Kidney capillary endothelial cell (primary cell): ENCODE results near the gene PHF21B.

Source experiments
- DNase-seq: peaks from one replicate; pipeline ENCODE4 v3.0.0-alpha.2; 2018; ENCODE audit warnings: low spot score

Gene PHF21B

GRCh38 chr22:44892803-44893730 lies 116.7 kb downstream of the PHF21B start:
- no peak for DNase-seq

GRCh38 chr22:44892243-44892642 lies 117.6 kb downstream of the PHF21B start:
- no peak for DNase-seq

- DNase-seq = no peak
Observed at GRCh38 chr22:44891791-44892190, 118.0 kb downstream of the PHF21B start.

DNA sequence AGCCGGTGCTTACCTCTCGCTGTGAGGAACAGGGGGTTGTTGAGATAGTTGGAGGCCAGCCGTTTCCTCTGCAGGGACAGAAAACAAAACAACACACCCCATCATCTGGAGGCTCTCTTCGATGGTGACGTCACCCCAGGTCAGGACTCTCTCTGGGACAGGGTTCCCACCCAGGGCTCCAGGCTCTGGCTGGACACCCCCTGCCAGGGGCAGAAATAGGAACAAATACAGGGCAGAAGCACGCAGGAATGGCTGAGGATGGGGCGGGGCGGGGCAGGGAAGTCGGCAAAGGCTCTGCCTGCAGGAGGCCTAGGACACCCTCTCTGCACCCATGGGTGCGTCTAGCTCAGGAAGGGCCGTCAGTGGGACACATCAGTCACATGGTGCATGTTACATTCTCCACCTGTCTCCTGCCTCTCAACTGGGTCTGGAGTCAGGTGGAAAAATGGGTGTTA lies 118.5 kb downstream of the PHF21B start:
- DNase-seq = no peak

DNA sequence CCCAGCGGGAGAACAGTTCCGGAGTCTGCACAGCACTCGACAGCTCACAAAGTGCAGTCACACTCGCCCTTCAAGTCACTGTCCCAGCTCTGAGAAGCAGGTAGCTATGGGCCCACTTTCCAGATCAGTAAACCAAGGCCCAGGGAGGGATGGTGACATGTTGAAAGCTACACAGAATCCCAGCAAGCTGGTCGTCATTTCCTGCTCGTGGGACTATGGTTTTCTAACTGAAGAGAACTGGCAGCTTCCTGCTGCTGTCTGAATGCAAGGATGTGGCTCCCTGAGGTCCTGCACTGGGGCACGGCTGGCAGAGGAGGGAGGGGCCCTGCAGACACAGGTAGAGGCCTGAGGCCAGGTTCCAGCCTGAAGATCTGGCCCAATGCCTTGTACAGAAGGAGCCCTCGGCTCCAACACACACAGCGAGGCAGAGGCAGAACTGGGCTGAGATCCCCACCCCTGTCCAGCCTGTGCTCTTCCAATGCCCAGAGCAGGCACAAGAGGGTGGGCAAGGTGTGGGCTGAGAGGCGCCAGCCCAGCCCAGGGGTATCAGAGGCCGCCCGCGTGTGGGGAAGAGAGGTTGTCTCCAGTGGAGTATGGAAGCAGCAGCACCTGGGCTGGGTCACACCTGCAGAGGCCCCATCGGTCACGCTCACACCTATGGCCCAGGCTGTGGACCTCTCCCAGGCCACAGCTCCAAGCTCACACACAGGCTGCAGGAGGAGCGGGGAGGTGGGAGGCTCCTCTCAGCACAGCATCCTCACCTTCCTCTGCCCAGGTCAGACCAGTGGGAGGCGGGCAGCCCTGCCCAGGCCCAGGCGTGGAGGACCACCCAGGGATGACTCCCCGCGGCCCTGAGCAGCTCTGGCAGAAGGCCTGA lies 119.2 kb downstream of the PHF21B start:
- DNase-seq = no peak

DNA sequence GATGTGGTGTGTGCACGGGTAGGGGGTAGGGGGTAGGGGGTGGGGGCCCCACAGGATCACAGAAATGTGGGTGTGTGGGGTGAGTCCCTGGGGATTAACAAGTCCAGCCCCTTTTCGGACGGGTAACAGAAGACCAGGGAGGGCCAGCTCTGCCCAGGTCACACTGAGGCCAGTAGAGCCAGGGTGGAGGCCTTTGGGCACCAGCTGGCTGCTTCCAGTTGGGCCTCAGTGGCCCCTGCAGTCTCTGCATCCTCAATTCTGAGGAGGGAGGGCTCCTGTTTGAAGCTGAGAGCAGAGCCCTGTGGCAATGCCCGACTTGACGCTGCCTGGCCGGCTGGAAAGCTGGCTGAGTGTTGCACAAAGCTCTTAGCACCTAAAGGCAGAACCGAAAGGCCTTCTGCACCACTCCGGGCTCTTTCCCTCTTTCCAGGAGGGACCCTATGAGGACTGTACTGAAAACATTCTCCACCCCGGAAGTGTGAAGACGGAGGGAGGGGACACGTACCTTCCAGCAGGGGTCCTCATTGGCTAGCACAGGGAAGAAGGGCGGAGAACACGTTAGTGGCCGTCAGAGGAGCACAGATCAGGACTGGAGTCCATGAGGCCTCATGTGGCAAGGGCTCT lies 120.4 kb downstream of the PHF21B start:
- DNase-seq = no peak

GRCh38 chr22:44888491-44889254 lies 121.1 kb downstream of the PHF21B start:
- no peak for DNase-seq

- no peak for DNase-seq
Observed at GRCh38 chr22:44887941-44888366, 121.9 kb downstream of the PHF21B start.

DNA sequence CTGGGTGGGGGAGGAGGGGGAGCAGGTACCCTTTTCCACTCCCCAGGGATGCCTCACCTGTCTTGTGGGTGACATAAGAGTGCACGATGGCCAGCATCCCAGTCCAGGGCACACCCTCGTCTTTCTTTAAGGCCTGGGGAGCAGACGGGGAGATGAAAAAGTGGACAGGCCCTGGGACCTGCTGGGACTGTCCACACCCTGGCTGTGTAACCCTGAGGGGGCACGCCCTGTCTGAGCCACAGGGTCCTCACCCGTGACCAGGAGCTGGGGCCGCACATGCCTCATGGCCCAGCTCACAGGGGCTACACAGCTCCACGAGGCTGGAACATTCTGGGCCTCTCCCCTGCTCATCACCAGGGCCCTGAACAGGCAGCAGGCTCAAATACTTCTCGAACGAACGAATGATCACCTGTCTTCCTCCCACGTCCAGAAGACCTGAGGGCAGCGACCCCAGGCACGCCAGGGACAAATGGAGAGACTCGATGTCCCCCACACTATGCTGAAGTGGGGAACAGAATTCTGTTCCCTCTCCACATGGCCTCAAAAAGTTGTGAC lies 123.9 kb downstream of the PHF21B start:
- DNase-seq = no peak

DNA sequence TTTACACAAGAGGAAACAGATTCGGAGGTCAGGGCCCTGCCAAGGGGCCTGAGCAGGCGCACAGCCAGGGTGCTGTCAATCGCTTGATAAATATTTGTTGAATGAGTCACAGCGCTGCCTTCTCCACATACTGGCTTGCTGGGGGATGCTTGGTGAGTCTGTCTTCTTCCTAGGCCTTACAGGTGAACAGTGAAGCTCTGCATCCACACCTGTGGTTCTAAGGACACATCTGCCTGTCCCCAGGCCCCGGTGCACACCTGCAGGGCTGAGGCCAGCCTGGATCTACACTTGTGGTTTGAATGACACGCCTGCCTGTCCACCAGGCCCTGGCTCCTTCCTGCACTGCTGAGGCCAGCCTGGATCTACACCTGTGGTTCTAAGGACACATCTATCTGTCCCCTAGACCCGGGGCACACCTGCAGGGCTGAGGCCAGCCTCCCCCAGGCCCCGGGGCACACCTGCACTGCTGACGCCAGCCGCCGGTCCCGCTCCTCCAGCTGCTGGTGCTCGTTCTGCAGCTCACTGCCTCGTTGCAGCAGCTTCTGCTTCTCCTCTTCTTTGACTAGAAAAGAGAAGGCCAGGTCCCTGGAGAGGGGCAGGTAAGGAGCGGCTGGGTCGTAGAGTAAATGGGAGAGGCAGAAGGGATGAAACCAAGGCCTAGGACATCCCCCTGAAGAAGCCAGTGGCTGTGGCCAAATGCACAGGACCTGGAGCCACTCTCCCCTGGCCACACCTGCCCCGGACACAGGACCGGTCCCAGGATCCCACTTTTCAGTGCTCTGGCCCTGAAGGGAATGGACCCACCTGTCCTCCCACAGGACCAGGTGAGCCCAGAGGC lies 124.6 kb downstream of the PHF21B start:
- no peak for DNase-seq

- no peak for DNase-seq
Observed at GRCh38 chr22:44884562-44884961, 125.2 kb downstream of the PHF21B start.

GRCh38 chr22:44883011-44883421 lies 126.8 kb downstream of the PHF21B start:
- DNase-seq = no peak

GRCh38 chr22:44882226-44882905 lies 127.4 kb downstream of the PHF21B start:
- no peak for DNase-seq

DNA sequence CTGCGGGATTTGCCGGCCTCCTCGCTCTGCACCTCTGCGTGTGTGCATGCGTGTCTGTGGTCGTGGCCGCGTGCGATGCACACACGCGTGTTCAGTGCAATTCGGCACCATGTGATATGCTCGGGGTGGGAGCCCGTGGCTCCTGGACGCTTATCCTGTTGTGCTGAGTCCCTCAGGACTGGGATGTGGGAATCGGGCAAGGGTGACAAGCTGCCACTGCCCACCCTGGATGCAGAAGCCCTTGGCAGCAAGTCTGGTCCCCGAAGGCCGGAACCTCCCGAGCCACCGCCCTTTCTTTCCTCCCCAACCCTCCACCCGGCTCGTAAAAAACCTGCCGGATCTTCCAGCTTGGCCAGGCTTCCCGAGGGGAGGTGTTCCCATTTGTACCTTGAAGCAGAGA lies 128.2 kb downstream of the PHF21B start:
- no peak for DNase-seq

DNA sequence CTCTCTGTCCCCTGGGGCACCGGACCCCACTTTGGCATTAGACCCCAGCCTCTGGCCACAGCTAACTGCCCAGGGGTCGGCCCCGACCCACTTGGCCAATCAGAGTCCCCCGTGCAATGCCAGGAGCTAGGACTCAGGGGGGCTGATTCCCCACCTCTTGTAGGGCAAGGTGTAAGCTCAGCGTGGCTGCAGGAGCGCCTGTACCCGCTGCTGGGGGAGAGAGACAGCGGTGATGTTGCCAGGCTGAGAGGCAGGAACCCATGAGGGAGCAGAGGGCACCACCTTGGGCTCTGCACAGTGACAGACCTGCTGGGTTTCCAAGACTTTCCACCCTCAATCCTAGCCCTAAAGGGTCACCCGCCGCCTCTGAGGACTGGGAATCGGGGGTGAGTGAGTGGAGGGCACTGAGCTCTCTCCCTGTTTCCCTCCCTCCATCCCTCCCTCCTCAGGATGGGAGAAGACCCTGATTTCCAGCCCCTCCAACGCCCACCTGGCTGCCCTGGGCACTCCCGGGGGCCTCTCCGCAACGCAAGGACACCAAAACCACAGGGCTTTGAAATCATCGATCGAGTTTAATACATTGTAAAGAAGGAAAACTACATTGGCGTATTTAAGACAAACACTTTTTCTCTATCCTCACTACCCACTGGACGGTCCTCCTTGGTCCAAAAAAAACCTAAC lies 129.1 kb downstream of the PHF21B start:
- DNase-seq = no peak

DNA sequence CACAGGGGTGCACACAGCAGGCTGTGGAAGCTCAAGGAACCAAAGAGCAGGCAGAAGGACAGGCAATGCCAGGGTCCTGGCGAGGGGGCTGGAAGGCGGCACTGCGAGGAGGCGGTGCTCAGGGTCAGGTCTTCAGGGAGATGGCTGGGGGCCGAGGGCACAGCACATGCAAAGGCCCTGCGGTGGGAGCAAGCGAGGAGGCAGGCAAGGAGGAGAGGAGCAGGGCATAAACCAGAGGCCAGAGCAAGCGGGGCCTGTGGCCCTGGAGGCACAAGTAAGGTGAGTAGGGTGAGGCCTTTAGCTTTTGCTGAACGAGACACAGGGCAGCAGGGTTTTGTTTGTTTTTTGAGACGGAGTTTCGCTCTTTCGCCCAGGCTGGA lies 130.5 kb downstream of the PHF21B start:
- no peak for DNase-seq

- no peak for DNase-seq
Observed at GRCh38 chr22:44878483-44879300, 131.1 kb downstream of the PHF21B start.

GRCh38 chr22:44876921-44877320 lies 132.9 kb downstream of the PHF21B start:
- DNase-seq = no peak
